ENCODE measurements around the gene HOXC13.

The HOXC13 gene

DNA sequence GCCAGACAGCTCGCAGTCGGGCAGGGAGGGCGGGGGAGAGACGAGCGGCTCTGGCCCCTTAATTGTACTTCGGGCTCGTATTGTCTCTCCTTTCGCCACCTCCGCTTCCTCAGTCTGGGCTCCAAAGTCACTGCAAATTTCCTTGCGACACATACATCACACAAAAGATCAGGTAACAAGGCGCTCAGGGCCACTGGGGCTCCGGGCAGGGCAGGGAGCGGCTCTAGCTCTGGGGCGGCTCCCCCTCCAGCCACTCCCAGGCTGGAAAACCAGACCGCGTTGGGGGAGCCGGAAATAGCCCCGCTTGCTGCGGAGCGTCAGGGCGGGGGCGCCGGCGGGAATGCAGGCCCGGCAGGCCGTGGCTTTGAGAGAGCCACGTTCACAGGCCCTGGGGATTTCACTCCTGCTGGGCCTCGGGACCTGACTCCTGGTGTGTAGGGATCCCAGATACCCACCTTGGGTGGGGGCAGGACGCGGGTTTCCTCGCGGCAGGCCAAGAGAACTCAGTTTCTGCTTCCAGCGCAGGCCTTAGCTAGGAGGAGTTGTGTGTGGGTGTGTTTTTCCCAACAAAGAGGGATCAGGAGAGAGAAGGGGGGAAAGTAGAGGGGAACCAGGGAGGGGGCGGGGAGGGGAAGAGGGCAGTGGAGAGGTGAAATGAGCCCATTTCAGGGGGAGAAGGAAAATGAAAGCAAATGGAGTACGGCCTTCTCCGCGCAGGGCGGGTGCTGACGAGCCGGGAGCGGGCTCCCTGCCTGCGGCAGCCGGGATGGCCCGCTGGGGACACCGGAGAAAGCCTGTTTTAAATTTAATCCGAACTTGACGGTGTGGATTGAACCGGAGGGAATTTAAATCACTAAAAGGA lies 57.0 kb downstream of the HOXC13 start:
- no peak for FAIRE-seq
